Pulmonary artery endothelial cell (primary cell): ENCODE data around the gene SCGB1D4. TPM values are rescaled to one million over a fixed set of nuclear protein-coding genes. Genes with fewer than 3 reads are reported as not detected.
A peak's percentile ranks its signal among the peaks of the same experiment; 100 is the strongest.

Source experiments
- DNase-seq: peaks from one replicate; pipeline ENCODE4 v3.0.0-alpha.2; 2011; ENCODE audit warnings: low read depth, low spot score
- total RNA-seq: library from RNA; depleted of rRNA; stranded (reverse); fragments of >200 nt; gene quantifications from 2 replicates; pipeline ENCODE4 v1.2.3, GENCODE V29; 2014

SCGB1D4 gene
- total RNA-seq, 1 donor from 2014 or later, result not detected

GRCh38 chr11:62273789-62274275 lies 25.0 kb downstream of the SCGB1D4 start:
- DNase-seq, result no peak

- DNase-seq, result no peak
These were observed 25.6 kb downstream of the SCGB1D4 start for GRCh38 chr11:62273284-62273683.

- no peak for DNase-seq
These were observed 29.1 kb downstream of the SCGB1D4 start, which contains the start of gene SCGB2A2 for GRCh38 chr11:62269654-62270278. Gene SCGB2A2, plus strand, starts transcription at chr11:62270158. Its CDS starts 59 bp downstream, at chr11:62270217.

- no peak for DNase-seq
These were observed 31.3 kb downstream of the SCGB1D4 start for GRCh38 chr11:62267576-62267975.

GRCh38 chr11:62267050-62267449 lies 31.8 kb downstream of the SCGB1D4 start:
- no peak for DNase-seq

- DNase-seq, result no peak
These were observed 32.3 kb downstream of the SCGB1D4 start for GRCh38 chr11:62266558-62266957.

- peak; percentile 36 for DNase-seq
These were observed 34.9 kb downstream of the SCGB1D4 start for GRCh38 chr11:62264004-62264403.

GRCh38 chr11:62260261-62260953 lies 38.5 kb downstream of the SCGB1D4 start:
- no peak for DNase-seq

GRCh38 chr11:62256281-62256680 lies 42.6 kb downstream of the SCGB1D4 start:
- DNase-seq, result no peak

- DNase-seq, result no peak
These were observed 44.8 kb downstream of the SCGB1D4 start for GRCh38 chr11:62253999-62254542.

- no peak for DNase-seq
These were observed 47.2 kb downstream of the SCGB1D4 start for GRCh38 chr11:62251698-62252097.

Other genes with a start within 250 kb of the SCGB1D4 start
- 28.5 and 66.7 TPM in 2 replicates for gene INCENP, start 175.1 kb downstream of the SCGB1D4 start, total RNA-seq
- not detected in 2 replicates for gene SCGB1D1, start 108.9 kb downstream of the SCGB1D4 start, total RNA-seq
- not detected in 2 replicates for gene SCGB2A1, start 90.4 kb downstream of the SCGB1D4 start, total RNA-seq
- not detected in 2 replicates for gene SCGB1D2, start 56.8 kb downstream of the SCGB1D4 start, total RNA-seq
- gene SCGB2A2, start 28.9 kb downstream of the SCGB1D4 start, total RNA-seq, result not detected in 2 replicates
- gene ASRGL1, start 38.4 kb upstream of the SCGB1D4 start, total RNA-seq, result 62.6 and 134 TPM in 2 replicates
- gene SCGB1A1, start 120.0 kb upstream of the SCGB1D4 start, total RNA-seq, result not detected in 2 replicates
- 479 and 591 TPM in 2 replicates for gene AHNAK, start 247.7 kb upstream of the SCGB1D4 start, total RNA-seq